ENCODE data around the gene ECE1.

DNA sequence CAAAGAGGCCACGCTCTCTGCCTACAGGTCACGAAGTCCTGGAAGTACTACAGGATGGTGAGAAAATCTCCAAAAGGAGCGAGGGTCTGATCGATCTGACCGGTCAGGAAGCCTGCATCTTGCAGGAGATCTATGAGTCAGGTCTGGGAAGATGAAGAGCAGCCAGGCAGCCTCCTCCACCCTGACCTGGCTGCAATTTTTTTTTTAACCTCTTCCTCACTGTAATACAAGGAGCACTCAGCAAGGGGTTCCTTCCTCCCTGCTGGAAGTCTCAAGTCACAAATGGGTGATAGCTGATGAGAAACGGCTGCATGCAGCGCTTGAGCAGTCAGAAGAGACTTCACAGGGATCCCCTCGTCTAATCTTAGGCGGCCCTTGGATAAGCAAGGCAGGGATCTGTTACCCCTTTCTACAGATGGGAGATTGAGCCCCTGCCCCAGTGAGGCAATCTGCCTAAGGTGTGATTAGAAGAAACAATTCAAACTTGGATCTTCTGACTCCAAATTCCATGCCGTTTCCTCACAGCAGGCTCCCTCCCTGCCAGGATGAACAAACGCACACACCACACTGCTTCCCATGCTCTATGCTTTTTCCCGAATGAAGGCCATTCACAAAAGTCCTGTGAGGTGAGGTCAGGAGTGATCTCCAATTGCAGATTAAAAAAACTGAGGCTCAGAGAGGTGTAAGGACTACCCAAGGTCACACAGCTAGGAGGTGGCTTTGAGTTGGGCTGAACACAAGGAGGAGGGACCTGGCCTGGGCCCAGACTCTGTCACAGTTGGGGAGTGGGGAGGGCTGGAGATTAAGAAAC, 48.3 kb downstream of the ECE1 start:
- TF ChIP-seq POLR2AphosphoS5 (IDR thresholded peaks at IDR 0.05) (no peak), POLR2A (IDR thresholded peaks at IDR 0.05) (no peak), EP300 (IDR thresholded peaks at IDR 0.05; ENCODE audit: low read depth) (no peak)
- TF ChIP-seq, protein P1, sequence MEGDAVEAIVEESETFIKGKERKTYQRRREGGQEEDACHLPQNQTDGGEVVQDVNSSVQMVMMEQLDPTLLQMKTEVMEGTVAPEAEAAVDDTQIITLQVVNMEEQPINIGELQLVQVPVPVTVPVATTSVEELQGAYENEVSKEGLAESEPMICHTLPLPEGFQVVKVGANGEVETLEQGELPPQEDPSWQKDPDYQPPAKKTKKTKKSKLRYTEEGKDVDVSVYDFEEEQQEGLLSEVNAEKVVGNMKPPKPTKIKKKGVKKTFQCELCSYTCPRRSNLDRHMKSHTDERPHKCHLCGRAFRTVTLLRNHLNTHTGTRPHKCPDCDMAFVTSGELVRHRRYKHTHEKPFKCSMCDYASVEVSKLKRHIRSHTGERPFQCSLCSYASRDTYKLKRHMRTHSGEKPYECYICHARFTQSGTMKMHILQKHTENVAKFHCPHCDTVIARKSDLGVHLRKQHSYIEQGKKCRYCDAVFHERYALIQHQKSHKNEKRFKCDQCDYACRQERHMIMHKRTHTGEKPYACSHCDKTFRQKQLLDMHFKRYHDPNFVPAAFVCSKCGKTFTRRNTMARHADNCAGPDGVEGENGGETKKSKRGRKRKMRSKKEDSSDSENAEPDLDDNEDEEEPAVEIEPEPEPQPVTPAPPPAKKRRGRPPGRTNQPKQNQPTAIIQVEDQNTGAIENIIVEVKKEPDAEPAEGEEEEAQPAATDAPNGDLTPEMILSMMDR (IDR thresholded peaks at IDR 0.05) = no peak

Data from transverse colon (tissue), 4 donors.